ENCODE data around the gene PRKG1.

DNA sequence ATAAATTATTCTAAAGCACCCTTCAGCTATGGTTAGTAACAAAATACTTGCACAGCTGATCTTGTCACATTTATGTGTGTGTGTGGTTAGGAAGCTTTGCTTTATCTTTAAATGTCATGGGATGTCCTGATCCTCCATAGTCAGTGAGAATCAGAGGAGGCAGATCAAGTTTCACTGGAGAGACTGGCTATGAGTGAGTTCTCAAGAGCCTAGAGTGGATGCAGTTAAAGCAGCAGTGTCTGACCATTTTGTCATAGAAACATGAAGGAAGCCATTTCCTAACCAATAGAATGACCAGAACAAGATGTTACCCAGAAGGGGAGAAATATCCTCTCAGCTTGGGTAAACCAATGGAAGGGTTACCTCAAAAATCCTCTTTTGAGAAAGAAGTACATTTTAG lies 1032.6 kb downstream of the PRKG1 start:
- TF ChIP-seq POLR2A (IDR thresholded peaks at IDR 0.05): no peak
- TF ChIP-seq, protein P1, sequence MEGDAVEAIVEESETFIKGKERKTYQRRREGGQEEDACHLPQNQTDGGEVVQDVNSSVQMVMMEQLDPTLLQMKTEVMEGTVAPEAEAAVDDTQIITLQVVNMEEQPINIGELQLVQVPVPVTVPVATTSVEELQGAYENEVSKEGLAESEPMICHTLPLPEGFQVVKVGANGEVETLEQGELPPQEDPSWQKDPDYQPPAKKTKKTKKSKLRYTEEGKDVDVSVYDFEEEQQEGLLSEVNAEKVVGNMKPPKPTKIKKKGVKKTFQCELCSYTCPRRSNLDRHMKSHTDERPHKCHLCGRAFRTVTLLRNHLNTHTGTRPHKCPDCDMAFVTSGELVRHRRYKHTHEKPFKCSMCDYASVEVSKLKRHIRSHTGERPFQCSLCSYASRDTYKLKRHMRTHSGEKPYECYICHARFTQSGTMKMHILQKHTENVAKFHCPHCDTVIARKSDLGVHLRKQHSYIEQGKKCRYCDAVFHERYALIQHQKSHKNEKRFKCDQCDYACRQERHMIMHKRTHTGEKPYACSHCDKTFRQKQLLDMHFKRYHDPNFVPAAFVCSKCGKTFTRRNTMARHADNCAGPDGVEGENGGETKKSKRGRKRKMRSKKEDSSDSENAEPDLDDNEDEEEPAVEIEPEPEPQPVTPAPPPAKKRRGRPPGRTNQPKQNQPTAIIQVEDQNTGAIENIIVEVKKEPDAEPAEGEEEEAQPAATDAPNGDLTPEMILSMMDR (IDR thresholded peaks at IDR 0.05): no peak
